HG03175 (cell line): ENCODE measurements around the gene NUAK2.

Experiments used
- ATAC-seq: cut with Tn5 transposase; IDR thresholded peaks from one replicate; pipeline ENCODE4 v1.9.1; 2021; ENCODE audit warnings: mild to moderate bottlenecking, moderate library complexity; ENCODE audit not compliant: unreplicated experiment

Gene NUAK2

GRCh38 chr1:205259324-205259832 lies 62.2 kb downstream of the NUAK2 start:
- no peak for ATAC-seq

- no peak for ATAC-seq
Observed at GRCh38 chr1:205258719-205259118, 62.8 kb downstream of the NUAK2 start.

- no peak for ATAC-seq
Observed at GRCh38 chr1:205258261-205258691, 63.3 kb downstream of the NUAK2 start.

- ATAC-seq, result no peak
Observed at GRCh38 chr1:205257735-205258134, 63.8 kb downstream of the NUAK2 start.

GRCh38 chr1:205256951-205257625 lies 64.5 kb downstream of the NUAK2 start:
- no peak for ATAC-seq

GRCh38 chr1:205255941-205256780 lies 65.4 kb downstream of the NUAK2 start:
- ATAC-seq, result peak; percentile 63
